GM19099 (cell line): ENCODE data around the gene PRUNE2.

Experiments used
- POLR2A ChIP-seq: IDR thresholded peaks from 3 replicates; pipeline ENCODE4 v1.6.1; 2011; ENCODE audit warnings: low read depth; ENCODE audit not compliant: insufficient read length; ENCODE audit errors: extremely low read depth

Gene PRUNE2

GRCh38 chr9:76690973-76691370 lies 214.9 kb downstream of the PRUNE2 start:
- no peak for TF ChIP-seq POLR2A

- TF ChIP-seq POLR2A = no peak
These were observed 215.5 kb downstream of the PRUNE2 start for GRCh38 chr9:76690246-76690972.

GRCh38 chr9:76688471-76689238 lies 217.3 kb downstream of the PRUNE2 start:
- no peak for TF ChIP-seq POLR2A

GRCh38 chr9:76687861-76688391 lies 218.0 kb downstream of the PRUNE2 start:
- TF ChIP-seq POLR2A = no peak

- no peak for TF ChIP-seq POLR2A
These were observed 219.2 kb downstream of the PRUNE2 start for GRCh38 chr9:76686756-76687155.

- TF ChIP-seq POLR2A = no peak
These were observed 221.7 kb downstream of the PRUNE2 start for GRCh38 chr9:76684213-76684612.

- TF ChIP-seq POLR2A = no peak
These were observed 224.4 kb downstream of the PRUNE2 start for GRCh38 chr9:76681556-76681955.

GRCh38 chr9:76680716-76681425 lies 225.0 kb downstream of the PRUNE2 start:
- TF ChIP-seq POLR2A = no peak

- no peak for TF ChIP-seq POLR2A
These were observed 228.3 kb downstream of the PRUNE2 start for GRCh38 chr9:76677481-76678055.

GRCh38 chr9:76676857-76677256 lies 229.1 kb downstream of the PRUNE2 start:
- no peak for TF ChIP-seq POLR2A

- TF ChIP-seq POLR2A = no peak
These were observed 238.4 kb downstream of the PRUNE2 start for GRCh38 chr9:76667521-76667957.

- TF ChIP-seq POLR2A = no peak
These were observed 240.5 kb downstream of the PRUNE2 start for GRCh38 chr9:76665458-76665857.

- no peak for TF ChIP-seq POLR2A
These were observed 241.8 kb downstream of the PRUNE2 start for GRCh38 chr9:76664120-76664519.

- TF ChIP-seq POLR2A = no peak
These were observed 243.2 kb downstream of the PRUNE2 start for GRCh38 chr9:76662476-76663281.

GRCh38 chr9:76658510-76659231 lies 247.2 kb downstream of the PRUNE2 start:
- TF ChIP-seq POLR2A = no peak
